ENCODE results near the gene DNAH6. TPM values are rescaled to one million over a fixed set of nuclear protein-coding genes. Genes with fewer than 3 reads are reported as not detected.

DNAH6 gene
- polyA plus RNA-seq, 3 donors, result 0.04 TPM; not detected in 2

DNA sequence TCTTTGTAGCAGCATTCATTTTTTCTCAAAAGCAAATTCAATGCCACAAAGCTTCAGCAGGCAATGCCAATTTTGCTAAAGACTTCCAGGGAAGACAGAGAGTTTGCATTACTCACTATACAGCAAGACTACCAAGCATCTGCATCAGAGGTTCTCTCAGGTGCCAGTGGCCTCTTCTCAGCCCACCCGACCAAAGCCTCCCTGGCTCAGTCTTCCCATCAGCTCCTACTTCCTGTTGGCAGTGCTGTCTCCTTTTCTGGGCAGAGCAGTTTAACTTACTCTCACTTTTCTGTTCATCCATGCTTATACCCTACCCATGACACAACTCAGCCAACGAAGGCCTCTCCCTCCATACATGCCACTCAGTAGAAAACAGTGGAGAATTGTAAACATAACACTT lies 207.5 kb downstream of the DNAH6 start:
- Histone ChIP-seq H3K4me2 (replicated peaks; ENCODE audit: extremely low read depth, low read length, poor library complexity, severe bottlenecking) (no peak overlapping the region), H3K36me3 (replicated peaks in 1 of 2; ENCODE audit: control insufficient read depth in 1 of 2, insufficient read depth in 2 of 2, low read length in 2 of 2) (no peaks in the 10 kb centered on the region), H3K4me3 (replicated peaks in 1 of 3; ENCODE audit: low read depth in 2 of 3, low read length in 3 of 3) (no peak overlapping the region), H4K20me1 (ENCODE audit: insufficient read depth, low read length) (no peaks in the 10 kb centered on the region), H3K27ac (ENCODE audit: low read depth in 1 of 2, low read length in 2 of 2) (no peak overlapping the region), H3K9ac (ENCODE audit: insufficient read depth, low read length, poor library complexity, severe bottlenecking) (no peak overlapping the region), H3K9me3 (replicated peaks in 1 of 2; ENCODE audit: control insufficient read depth in 1 of 2, insufficient read depth in 1 of 2, low read length in 2 of 2) (no peaks in the 10 kb centered on the region), H3K79me2 (ENCODE audit: insufficient read depth, low read length) (no peaks in the 10 kb centered on the region), H2AFZ (ENCODE audit: insufficient read depth, low read depth, low read length, poor library complexity, severe bottlenecking) (no peak overlapping the region), H3K4me1 (ENCODE audit: control insufficient read depth in 1 of 2, insufficient read depth in 2 of 2, low read length in 2 of 2) (no peaks in the 10 kb centered on the region), H3K27me3 (ENCODE audit: control insufficient read depth in 2 of 2, insufficient read depth in 2 of 2, low read length in 2 of 2) (no peaks in the 10 kb centered on the region)
- no peaks in the 10 kb centered on the region for H3K4me1 Mint-ChIP-seq
- peaks cover 0 to 6% (median 5%) of the 10 kb centered on the region in 3 donors for H3K27me3 Mint-ChIP-seq (ENCODE audit: low read depth in 3 of 3)
- peaks cover 0 to 9% (median 3%) of the 10 kb centered on the region in 7 donors for H3K9me3 Mint-ChIP-seq
- WGBS (ENCODE audit: insufficient coverage), result 100% methylated on average over 2 of the region's 2 CpGs
- DNase-seq, result no peak
- H3K4me3 Mint-ChIP-seq, result no peak overlapping the region
- no peak overlapping the region for H3K27ac Mint-ChIP-seq
- TF ChIP-seq, protein P1, sequence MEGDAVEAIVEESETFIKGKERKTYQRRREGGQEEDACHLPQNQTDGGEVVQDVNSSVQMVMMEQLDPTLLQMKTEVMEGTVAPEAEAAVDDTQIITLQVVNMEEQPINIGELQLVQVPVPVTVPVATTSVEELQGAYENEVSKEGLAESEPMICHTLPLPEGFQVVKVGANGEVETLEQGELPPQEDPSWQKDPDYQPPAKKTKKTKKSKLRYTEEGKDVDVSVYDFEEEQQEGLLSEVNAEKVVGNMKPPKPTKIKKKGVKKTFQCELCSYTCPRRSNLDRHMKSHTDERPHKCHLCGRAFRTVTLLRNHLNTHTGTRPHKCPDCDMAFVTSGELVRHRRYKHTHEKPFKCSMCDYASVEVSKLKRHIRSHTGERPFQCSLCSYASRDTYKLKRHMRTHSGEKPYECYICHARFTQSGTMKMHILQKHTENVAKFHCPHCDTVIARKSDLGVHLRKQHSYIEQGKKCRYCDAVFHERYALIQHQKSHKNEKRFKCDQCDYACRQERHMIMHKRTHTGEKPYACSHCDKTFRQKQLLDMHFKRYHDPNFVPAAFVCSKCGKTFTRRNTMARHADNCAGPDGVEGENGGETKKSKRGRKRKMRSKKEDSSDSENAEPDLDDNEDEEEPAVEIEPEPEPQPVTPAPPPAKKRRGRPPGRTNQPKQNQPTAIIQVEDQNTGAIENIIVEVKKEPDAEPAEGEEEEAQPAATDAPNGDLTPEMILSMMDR (IDR thresholded peaks at IDR 0.05), result no peak
- intact Hi-C loops (cut with micrococcal nuclease), result no loop called here
- no peaks in the 10 kb centered on the region for H3K36me3 Mint-ChIP-seq

DNA sequence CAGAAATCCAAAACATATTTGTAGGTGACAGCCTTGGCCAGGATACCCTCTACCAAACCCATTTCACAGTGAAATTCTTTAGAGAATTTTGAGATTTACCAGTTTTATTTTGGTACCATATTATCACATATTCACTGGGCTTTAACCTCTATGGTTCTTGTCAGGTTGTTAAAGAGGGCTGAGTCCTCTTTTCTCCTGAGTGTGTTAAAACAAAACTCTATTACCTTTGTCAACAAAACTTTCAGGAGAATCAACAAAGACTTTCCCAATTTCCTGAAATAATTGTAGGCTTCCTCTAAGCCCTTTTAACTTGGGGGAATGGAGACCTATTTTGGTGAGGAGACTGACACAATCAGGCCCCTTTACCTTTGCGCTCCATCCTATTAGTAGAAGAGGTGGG lies 209.4 kb downstream of the DNAH6 start:
- Histone ChIP-seq H3K9ac (ENCODE audit: insufficient read depth, low read length, poor library complexity, severe bottlenecking) (no peak overlapping the region), H3K27ac (ENCODE audit: low read depth in 1 of 2, low read length in 2 of 2) (no peak overlapping the region), H3K27me3 (ENCODE audit: control insufficient read depth in 2 of 2, insufficient read depth in 2 of 2, low read length in 2 of 2) (no peaks in the 10 kb centered on the region), H2AFZ (ENCODE audit: insufficient read depth, low read depth, low read length, poor library complexity, severe bottlenecking) (no peak overlapping the region), H4K20me1 (ENCODE audit: insufficient read depth, low read length) (no peaks in the 10 kb centered on the region), H3K36me3 (replicated peaks in 1 of 2; ENCODE audit: control insufficient read depth in 1 of 2, insufficient read depth in 2 of 2, low read length in 2 of 2) (no peaks in the 10 kb centered on the region), H3K4me2 (replicated peaks; ENCODE audit: extremely low read depth, low read length, poor library complexity, severe bottlenecking) (no peak overlapping the region), H3K9me3 (replicated peaks in 1 of 2; ENCODE audit: control insufficient read depth in 1 of 2, insufficient read depth in 1 of 2, low read length in 2 of 2) (no peaks in the 10 kb centered on the region), H3K79me2 (ENCODE audit: insufficient read depth, low read length) (no peaks in the 10 kb centered on the region), H3K4me3 (replicated peaks in 1 of 3; ENCODE audit: low read depth in 2 of 3, low read length in 3 of 3) (no peak overlapping the region), H3K4me1 (ENCODE audit: control insufficient read depth in 1 of 2, insufficient read depth in 2 of 2, low read length in 2 of 2) (no peaks in the 10 kb centered on the region)
- TF ChIP-seq, protein P1 (IDR thresholded peaks at IDR 0.05), result no peak
- H3K36me3 Mint-ChIP-seq, result no peaks in the 10 kb centered on the region
- no CpG with 5 or more reads among the region's 1 CpG for WGBS (ENCODE audit: insufficient coverage)
- peaks cover 0 to 8% (median 2%) of the 10 kb centered on the region in 7 donors for H3K9me3 Mint-ChIP-seq
- H3K4me3 Mint-ChIP-seq, result no peak overlapping the region
- no peak overlapping the region for H3K27ac Mint-ChIP-seq
- intact Hi-C loops (cut with micrococcal nuclease), result no loop called here
- peaks cover 0 to 3% (median 0%) of the 10 kb centered on the region in 3 donors for H3K27me3 Mint-ChIP-seq (ENCODE audit: low read depth in 3 of 3)
- DNase-seq, result no peak
- H3K4me1 Mint-ChIP-seq, result no peaks in the 10 kb centered on the region
